ENCODE results near the gene MRPL41.

GRCh38 chr9:137556069-137556838 is 4.6 kb downstream of the MRPL41 start:
- no peak for TF ChIP-seq POLR2AphosphoS5 (IDR thresholded peaks at IDR 0.05; ENCODE audit: low read depth, low read length)
- no peak for TF ChIP-seq POLR2A (IDR thresholded peaks at IDR 0.05; ENCODE audit: low read depth, low read length)
